C4-2B (cell line): Measurements from ENCODE around the gene LFNG.

Experiments used
- H3K27ac ChIP-seq: fragments of 450-650 bp; 2 replicates; pipeline ENCODE4 v1.5.1; 2017
- ZFX ChIP-seq: fragments of 450-650 bp; IDR thresholded peaks from 2 replicates; pipeline ENCODE4 v1.6.1; 2017
- TF ChIP-seq, protein P1 (sequence below): fragments of 450-650 bp; conservative IDR thresholded peaks from 2 replicates; pipeline ENCODE4 v1.5.1; 2017; ENCODE audit warnings: mild to moderate bottlenecking

Gene LFNG

DNA sequence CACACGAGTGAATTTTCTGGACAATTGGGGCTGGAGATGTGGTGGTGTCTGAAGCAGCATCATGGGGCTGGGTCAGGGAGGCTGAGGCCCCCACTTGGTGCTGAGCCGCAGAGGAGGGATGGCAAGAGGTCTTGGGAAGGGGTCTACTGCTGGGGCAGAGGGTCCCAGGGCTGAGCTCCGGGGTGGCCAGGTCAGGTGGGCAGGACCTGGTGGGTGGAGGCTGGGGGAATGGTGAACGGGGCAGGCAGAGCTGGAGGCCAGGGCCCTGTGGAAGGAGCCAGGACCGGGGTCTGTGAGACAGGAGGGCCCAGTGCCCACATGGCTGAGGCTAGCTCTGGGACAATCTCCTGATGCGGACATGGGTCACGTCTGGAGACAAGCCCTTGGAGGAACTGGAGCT lies 20.4 kb upstream of the LFNG start:
- TF ChIP-seq ZFX: no peak
- TF ChIP-seq, protein P1, sequence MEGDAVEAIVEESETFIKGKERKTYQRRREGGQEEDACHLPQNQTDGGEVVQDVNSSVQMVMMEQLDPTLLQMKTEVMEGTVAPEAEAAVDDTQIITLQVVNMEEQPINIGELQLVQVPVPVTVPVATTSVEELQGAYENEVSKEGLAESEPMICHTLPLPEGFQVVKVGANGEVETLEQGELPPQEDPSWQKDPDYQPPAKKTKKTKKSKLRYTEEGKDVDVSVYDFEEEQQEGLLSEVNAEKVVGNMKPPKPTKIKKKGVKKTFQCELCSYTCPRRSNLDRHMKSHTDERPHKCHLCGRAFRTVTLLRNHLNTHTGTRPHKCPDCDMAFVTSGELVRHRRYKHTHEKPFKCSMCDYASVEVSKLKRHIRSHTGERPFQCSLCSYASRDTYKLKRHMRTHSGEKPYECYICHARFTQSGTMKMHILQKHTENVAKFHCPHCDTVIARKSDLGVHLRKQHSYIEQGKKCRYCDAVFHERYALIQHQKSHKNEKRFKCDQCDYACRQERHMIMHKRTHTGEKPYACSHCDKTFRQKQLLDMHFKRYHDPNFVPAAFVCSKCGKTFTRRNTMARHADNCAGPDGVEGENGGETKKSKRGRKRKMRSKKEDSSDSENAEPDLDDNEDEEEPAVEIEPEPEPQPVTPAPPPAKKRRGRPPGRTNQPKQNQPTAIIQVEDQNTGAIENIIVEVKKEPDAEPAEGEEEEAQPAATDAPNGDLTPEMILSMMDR: no peak
- H3K27ac ChIP-seq: no peak overlapping the region

DNA sequence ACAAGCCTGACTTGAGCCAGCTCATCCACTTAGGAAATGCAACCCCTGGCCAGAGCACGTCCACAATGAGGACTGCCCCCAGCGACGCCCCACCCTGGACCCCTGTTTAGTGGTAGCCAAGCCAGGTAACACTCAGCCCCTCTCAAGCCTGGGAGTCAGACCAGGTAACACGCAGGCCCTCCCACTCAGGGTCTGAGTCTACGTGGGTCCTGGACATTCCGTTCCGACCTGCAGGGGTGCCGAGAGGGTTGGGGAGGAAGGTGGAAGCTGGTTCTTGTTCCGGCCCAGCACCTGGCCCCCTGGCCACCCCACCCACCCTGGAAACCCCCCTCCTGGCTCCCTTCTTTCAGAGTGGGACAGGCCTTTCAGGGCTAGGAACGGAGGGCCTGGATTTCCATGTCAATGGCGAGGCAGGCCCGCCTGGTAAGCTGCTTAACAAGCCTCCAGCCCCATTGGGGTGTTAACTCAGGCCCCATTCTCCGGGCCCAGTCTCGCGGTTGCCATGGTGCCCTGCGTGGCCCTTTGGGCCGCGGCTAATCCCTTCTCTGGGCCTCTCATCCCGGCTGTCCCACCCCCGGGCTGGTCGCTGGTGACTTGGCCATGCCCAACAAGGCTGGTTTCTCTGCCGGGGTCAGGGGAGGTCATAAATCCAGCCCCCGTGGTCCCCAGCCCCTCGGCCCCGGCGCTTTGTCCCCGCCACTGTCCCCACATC lies 19.7 kb upstream of the LFNG start:
- no peak overlapping the region for H3K27ac ChIP-seq
- TF ChIP-seq, protein P1: no peak
- TF ChIP-seq ZFX: no peak

GRCh38 chr7:2500701-2501100 lies 18.9 kb upstream of the LFNG start:
- TF ChIP-seq ZFX: no peak
- TF ChIP-seq, protein P1: no peak
- no peak overlapping the region for H3K27ac ChIP-seq

- TF ChIP-seq, protein P1: no peak
- TF ChIP-seq ZFX: no peak
These were observed 17.5 kb upstream of the LFNG start for GRCh38 chr7:2501947-2502646.

GRCh38 chr7:2502647-2502966 lies 17.0 kb upstream of the LFNG start:
- no peak overlapping the region for H3K27ac ChIP-seq
- no peak for TF ChIP-seq ZFX
- TF ChIP-seq, protein P1: no peak

More at GRCh38 chr7:2501947-2502646, 17.5 kb upstream of the LFNG start:
- H3K27ac ChIP-seq: no peak overlapping the region

GRCh38 chr7:2503056-2503941 lies 16.3 kb upstream of the LFNG start:
- no peak overlapping the region for H3K27ac ChIP-seq
- no peak for TF ChIP-seq ZFX
- TF ChIP-seq, protein P1: no peak
